ENCODE data around the gene FBXO10. TPM values are rescaled to one million over a fixed set of nuclear protein-coding genes. Genes with fewer than 3 reads are reported as not detected.

Gene FBXO10
- 11.6 and 11.8 TPM in 2 replicates for total RNA-seq (2013; cell fraction: nucleolus; rRNA removed)
- total RNA-seq (2014; rRNA removed) (14.0 and 15.2 TPM in 2 replicates), total RNA-seq (2014; rRNA removed; fragmentation: Illumina TruSeq; extraction: Trizol) (8.2 and 10.2 TPM in 2 replicates), total RNA-seq (2021) (14.3 and 15.7 TPM in 2 replicates), polyA plus RNA-seq (2011; rRNA removed) (2.2 and 2.4 TPM in 2 replicates), polyA plus RNA-seq (2014; fragmentation: Illumina TruSeq; extraction: Trizol) (9.0 and 13.1 TPM in 2 replicates), polyA plus RNA-seq (2014; fragmentation: Nextera tagmentation; extraction: Ambion mirVana) (1 to 10 TPM; 1.6 to 1.9 TPM), polyA plus RNA-seq (2014; rRNA removed) (17.2 and 18.8 TPM in 2 replicates), polyA plus RNA-seq (2016; fragmentation: Nextera tagmentation; extraction: Ambion mirVana) (1 to 10 TPM; 8.7 to 9.0 TPM), polyA minus RNA-seq (2011; rRNA and poly(A)+ RNA removed) (3.0 and 4.4 TPM in 2 replicates), Bru-seq, nascent RNA (percentile 53 among the genes with signal in this experiment), BruChase-seq, experiment 1, labeled RNA remaining after a 6-hour chase (percentile 56 among the genes with signal in this experiment), BruChase-seq, experiment 2, labeled RNA remaining after a 2-hour chase (percentile 57 among the genes with signal in this experiment)
- 5.4 TPM for polyA plus RNA-seq (2011; ENCODE audit: low read depth)
- 2.9 TPM in 2 replicates for polyA plus RNA-seq (2011; cell fraction: cytosol; rRNA removed)
- 3.7 TPM in 2 replicates for polyA plus RNA-seq (2011; cell fraction: nucleus; rRNA removed)
- polyA plus RNA-seq (2012) = 10.2 and 10.7 TPM in 2 replicates
- 1.1 and 1.2 TPM in 2 replicates for polyA minus RNA-seq (2011; cell fraction: cytosol; rRNA and poly(A)+ RNA removed)
- 1.5 and 3.3 TPM in 2 replicates for polyA minus RNA-seq (2011; cell fraction: nucleus; rRNA and poly(A)+ RNA removed)
- long read RNA-seq, experiment 1, partial matches to known transcripts = 3 of 4 reads
- long read RNA-seq, experiment 1, other reads (novel, unspliced or antisense) = 1 of 4 reads
- long read RNA-seq, experiment 2, partial matches to known transcripts = 1 of 1 reads
- long read RNA-seq, experiment 2, other reads (novel, unspliced or antisense) = 0 of 1 reads

- Histone ChIP-seq H4K20me1 (ENCODE audit: control insufficient read depth, insufficient read depth) (no peaks in the 10 kb centered on the region), H3K79me2 (ENCODE audit: control insufficient read depth, insufficient read depth, low read length) (peaks cover 17% of the 10 kb centered on the region), H3K9me3 (replicated peaks; ENCODE audit: control insufficient read depth, insufficient read depth, low read length) (no peaks in the 10 kb centered on the region), H3K4me2 (ENCODE audit: control insufficient read depth, insufficient read depth) (peak within 1 kb of the TSS; percentile 90), H3K27ac (ENCODE audit: control insufficient read depth, insufficient read depth) (peak within 1 kb of the TSS; percentile 78), H3K4me1 (ENCODE audit: control insufficient read depth, insufficient read depth, low read length) (peaks cover 5% of the 10 kb centered on the region), H3K4me3 (peak within 1 kb of the TSS; percentile 89), H3K27me3 (replicated peaks in 1 of 2; ENCODE audit: control insufficient read depth in 2 of 2, insufficient read depth in 2 of 2, low read length in 1 of 2) (no peaks in the 10 kb centered on the region), H3K36me3 (ENCODE audit: control insufficient read depth in 2 of 2, insufficient read depth in 2 of 2, low read length in 1 of 2) (peaks cover 3 to 4% of the 10 kb centered on the region in 2 experiments; a peak in 2 of 4 replicates), H3K9ac (ENCODE audit: control insufficient read depth, insufficient read depth, low read length) (peak within 1 kb of the TSS; percentile 82), H2AFZ (ENCODE audit: control insufficient read depth, low read depth, low read length) (peak within 1 kb of the TSS; percentile 78)
- no peak for DNase-seq (ENCODE audit: low read depth, low spot score)
- ChIA-PET CTCF (interaction anchor here (1.1 to 7.8 kb wide), 6 partner anchors 8 to 162 kb away, joined by 3 to 55 read pairs (median 9); partner anchors contain the start of gene TOMM5), RAD21 (ENCODE audit: unreplicated experiment) (interaction anchor here (0.9 to 4.1 kb wide), 5 partner anchors 10 to 340 kb away, joined by 3 to 27 read pairs (median 18); partner anchors contain the start of genes POLR1E and TOMM5), POLR2A (interaction anchor here (1.0 to 6.5 kb wide), 5 partner anchors 7 to 110 kb away, joined by 3 to 54 read pairs (median 4); partner anchors contain the start of genes POLR1E and TOMM5), SMC1A (ENCODE audit: uncharacterized antibody, unreplicated experiment) (interaction anchor here (1.1 to 8.1 kb wide), 8 partner anchors 10 to 94 kb away, joined by 3 to 60 read pairs (median 7); partner anchors contain the start of genes POLR1E and TOMM5)
- in situ Hi-C loops (cut with MboI) = no loop called here
- peak; percentile 87 for ATAC-seq
- peak; percentile 38 for FAIRE-seq
- intact Hi-C loops (cut with micrococcal nuclease; ENCODE audit: unreplicated experiment) = loop anchor here (5.0 to 10.0 kb wide), 2 partner anchors 89 to 551 kb away; partner anchors contain the start of gene POLR1E
- WGBS (ENCODE audit: insufficient coverage, insufficient replicate concordance, low lambda C conversion rate, missing lambda C conversion rate) = 2% methylated on average over 42 of the region's 81 CpGs
- no TSS peak for BruUV-seq (replicated peaks)
- TF ChIP-seq CUX1 (IDR thresholded peaks at IDR 0.05; ENCODE audit: insufficient replicate concordance, low read depth, low read length) = no peak
- TF ChIP-seq FOXM1 (IDR thresholded peaks at IDR 0.05; ENCODE audit: low read depth, low read length) = no peak
- peak; percentile 97 for TF ChIP-seq ZNF687 (IDR thresholded peaks at IDR 0.05)
- no peak for TF ChIP-seq RFX5 (IDR thresholded peaks at IDR 0.05; ENCODE audit: low read depth, low read length)
- no peak for TF ChIP-seq CBX3 (IDR thresholded peaks at IDR 0.05; ENCODE audit: borderline replicate concordance, low read depth)
Observed at GRCh38 chr9:37575921-37576721, at the start of gene FBXO10. Gene FBXO10, minus strand, starts transcription at chr9:37576380. Its CDS starts 34,612 bp downstream, at chr9:37541768.
